GM23338 (cell line): Measurements from ENCODE around the gene MPP3. TPM values are rescaled to one million over a fixed set of nuclear protein-coding genes. Genes with fewer than 3 reads are reported as not detected.

ENCODE experiments used
- ATAC-seq: fragments of 200-7000 bp; cut with Tn5 transposase; 3 replicates; pipeline ENCODE4 v1.9.1; 2020
- DNase-seq: peaks from one replicate; pipeline ENCODE4 v3.0.0-alpha.2; 2015; ENCODE audit warnings: low spot score
- H2AFZ ChIP-seq: fragments of 200-600 bp; sonication (generic); 2 replicates; pipeline ENCODE4 v1.8.0; 2016; ENCODE audit warnings: antibody characterized with exemption, mild to moderate bottlenecking, moderate library complexity
- H3F3A ChIP-seq: fragments of 200-600 bp; sonication (generic); replicated peaks from 2 replicates; pipeline ENCODE4 v1.8.0; 2017; ENCODE audit warnings: antibody characterized with exemption, mixed run types, low read depth
- H3K27ac ChIP-seq: fragments of 200-600 bp; sonication (generic); 2 replicates; pipeline ENCODE4 v1.6.1; 2016; ENCODE audit warnings: low read depth
- H3K27me3 ChIP-seq: fragments of 200-600 bp; sonication (generic); 2 replicates; pipeline ENCODE4 v1.8.0; 2016; ENCODE audit warnings: mild to moderate bottlenecking, mixed run types, moderate library complexity; ENCODE audit not compliant: insufficient read depth
- H3K36me3 ChIP-seq: fragments of 200-600 bp; sonication (generic); 2 replicates; pipeline ENCODE4 v1.8.0; 2016; ENCODE audit warnings: mild to moderate bottlenecking; ENCODE audit not compliant: insufficient read depth
- H3K4me1 ChIP-seq: fragments of 200-600 bp; sonication (generic); 2 replicates; pipeline ENCODE4 v1.8.0; 2016; ENCODE audit warnings: mild to moderate bottlenecking, moderate library complexity; ENCODE audit not compliant: insufficient read depth
- H3K4me2 ChIP-seq: fragments of 200-600 bp; sonication (generic); 2 replicates; pipeline ENCODE4 v1.7.1; 2017; ENCODE audit warnings: mixed run types
- H3K4me3 ChIP-seq: fragments of 200-600 bp; sonication (generic); 2 replicates; pipeline ENCODE4 v1.6.1; 2016; ENCODE audit warnings: mixed run types
- H3K79me2 ChIP-seq: fragments of 200-600 bp; sonication (generic); replicated peaks from 2 replicates; pipeline ENCODE4 v1.8.0; 2017; ENCODE audit warnings: mild to moderate bottlenecking; ENCODE audit not compliant: insufficient read depth
- H3K9me2 ChIP-seq: fragments of 200-600 bp; sonication (generic); 2 replicates; pipeline ENCODE4 v1.8.0; 2017; ENCODE audit not compliant: insufficient read depth
- H4K20me1 ChIP-seq: fragments of 200-600 bp; sonication (generic); replicated peaks from 2 replicates; pipeline ENCODE4 v1.8.0; 2017; ENCODE audit warnings: mild to moderate bottlenecking; ENCODE audit not compliant: insufficient read depth
- H3K27ac Mint-ChIP-seq: 2 replicates; pipeline ENCODE4 v1.8.0; 2020; ENCODE audit warnings: inconsistent platforms, mild to moderate bottlenecking, moderate library complexity, mixed read lengths
- H3K27me3 Mint-ChIP-seq: 3 replicates; pipeline ENCODE4 v1.8.0; 2022; ENCODE audit warnings: low read depth, mild to moderate bottlenecking, moderate library complexity, mixed read lengths, inconsistent platforms; ENCODE audit not compliant: insufficient read depth, poor library complexity
- H3K36me3 Mint-ChIP-seq: 3 replicates; pipeline ENCODE4 v1.8.0; 2021; ENCODE audit warnings: low read depth, mild to moderate bottlenecking, inconsistent platforms, moderate library complexity, mixed read lengths
- H3K4me1 Mint-ChIP-seq: 3 replicates; pipeline ENCODE4 v1.8.0; 2020; ENCODE audit warnings: mild to moderate bottlenecking, inconsistent platforms, mixed read lengths
- H3K4me3 Mint-ChIP-seq: 3 replicates; pipeline ENCODE4 v1.8.0; 2021; ENCODE audit warnings: moderate library complexity, mild to moderate bottlenecking, inconsistent platforms, mixed read lengths
- H3K9me3 Mint-ChIP-seq: 3 replicates; pipeline ENCODE4 v1.8.0; 2020; ENCODE audit warnings: moderate library complexity, mild to moderate bottlenecking, inconsistent platforms, mixed read lengths
- CTCF ChIP-seq, 2 experiments: fragments of 200-600 bp in 1 of 2; sonication (generic) in 1 of 2; conservative IDR thresholded peaks; 2 replicates each; pipeline versions ENCODE4 v1.5.1 to v1.6.1; 2016 to 2017; ENCODE audit warnings: antibody characterized with exemption in 2 of 2, low read depth in 2 of 2, mild to moderate bottlenecking in 2 of 2, moderate library complexity in 1 of 2
- ETS1 ChIP-seq: IDR thresholded peaks from 2 replicates; pipeline ENCODE4 v1.6.1; 2016; ENCODE audit warnings: antibody characterized with exemption
- EZH2 ChIP-seq: fragments of 200-600 bp; sonication (generic); IDR thresholded peaks from one replicate; pipeline ENCODE4 v1.8.0; 2017; ENCODE audit warnings: antibody characterized with exemption, mild to moderate bottlenecking, low read depth; ENCODE audit not compliant: unreplicated experiment
- EZH2phosphoT487 ChIP-seq: fragments of 200-600 bp; sonication (generic); IDR thresholded peaks from one replicate; pipeline ENCODE4 v1.8.1; 2018; ENCODE audit warnings: antibody characterized with exemption; ENCODE audit not compliant: unreplicated experiment
- POLR2AphosphoS5 ChIP-seq: IDR thresholded peaks from 2 replicates; pipeline ENCODE4 v1.6.1; 2016; ENCODE audit warnings: antibody characterized with exemption, low read depth
- ZNF114 ChIP-seq: fragments of 250-450 bp; sonication (Bioruptor Pico); IDR thresholded peaks from 2 replicates; pipeline ENCODE4 v1.5.0; 2020; ENCODE audit warnings: mild to moderate bottlenecking, moderate library complexity
- ZNF331 ChIP-seq: fragments of 250-450 bp; sonication (Bioruptor Pico); IDR thresholded peaks from 2 replicates; pipeline ENCODE4 v1.5.0; 2020; ENCODE audit warnings: low read depth, mild to moderate bottlenecking, moderate library complexity
- ZNF462 ChIP-seq: fragments of 250-450 bp; sonication (Bioruptor Pico); IDR thresholded peaks from 2 replicates; pipeline ENCODE4 v1.5.0; 2020; ENCODE audit warnings: mild to moderate bottlenecking, moderate library complexity
- polyA plus RNA-seq: library from polyadenylated mRNA; unstranded; fragments of >200 nt; fragmentation: Nextera tagmentation; extraction: Ambion mirVana; gene quantifications from 2 replicates; pipeline ENCODE4 v1.2.1, GENCODE V29; 2016
- total RNA-seq: library from RNA; depleted of rRNA; stranded (reverse); fragments of >200 nt; shearing (Covaris generic); gene quantifications from 2 replicates; pipeline ENCODE4 v1.2.3, GENCODE V29; 2014

The MPP3 gene
- total and polyA plus RNA-seq, 2 experiments from 2014 or later = 6.6 to 7.4 TPM

- H3K27ac ChIP-seq = no peak overlapping the region
- H3K27me3 ChIP-seq = no peaks in the 10 kb centered on the region
- no peaks in the 10 kb centered on the region for H4K20me1 ChIP-seq
- H3K9me2 ChIP-seq = no peaks in the 10 kb centered on the region
- TF ChIP-seq ZNF331 = no peak
- no peak for TF ChIP-seq EZH2phosphoT487
- no peak for TF ChIP-seq ZNF462 (CRISPR knock-in tag)
- TF ChIP-seq ETS1 = no peak
- no peak for TF ChIP-seq POLR2AphosphoS5
- no peak for TF ChIP-seq EZH2
- no peak for TF ChIP-seq CTCF (conservative IDR thresholded peaks at IDR 0.05; ENCODE audit: low read depth in 2 of 2)
- TF ChIP-seq ZNF114 = no peak
- ATAC-seq (no peak), DNase-seq (no peak)
- no peaks in the 10 kb centered on the region for H3K79me2 ChIP-seq
- Mint-ChIP-seq H3K27ac (no peak overlapping the region), H3K4me1 (no peaks in the 10 kb centered on the region), H3K4me3 (no peak overlapping the region), H3K36me3 (no peaks in the 10 kb centered on the region), H3K27me3 (peaks cover 11% of the 10 kb centered on the region), H3K9me3 (no peaks in the 10 kb centered on the region)
- no peak overlapping the region for H3K4me3 ChIP-seq
- H3F3A ChIP-seq = no peaks in the 10 kb centered on the region
- H3K4me2 ChIP-seq = no peak overlapping the region
- H3K4me1 ChIP-seq = no peaks in the 10 kb centered on the region
- H3K36me3 ChIP-seq = no peaks in the 10 kb centered on the region
- no peak overlapping the region for H2AFZ ChIP-seq
Measured at GRCh38 chr17:43854498-43854897, 21.6 kb upstream of the MPP3 start.
